HCT116 (cell line): Measurements from ENCODE around the gene EXOSC10. TPM values are rescaled to one million over a fixed set of nuclear protein-coding genes. Genes with fewer than 3 reads are reported as not detected.

Source experiments
- ATAC-seq: fragments of 200-7000 bp; cut with Tn5 transposase; 2 replicates; pipeline ENCODE4 v1.9.1; 2020; ENCODE audit warnings: mild to moderate bottlenecking, moderate library complexity
- BruUV-seq: library from RNA; stranded (reverse); fragments of 400-500 nt; replicated peaks from 2 replicates; lab custom pipeline; 2021; lab: Mats Ljungman, UMichigan
- CTCF ChIA-PET: fragments of 300-600 bp; sonication (Branson Sonifier 250); formaldehyde crosslinking; loops from one replicate; lab custom pipeline; 2021; ENCODE audit warnings: antibody characterized with exemption; lab: Charles Lee
- POLR2A ChIA-PET: fragments of 300-600, 350-600 bp; sonication (Branson Sonifier 250); formaldehyde crosslinking; loops from one replicate; lab custom pipeline; 2021; ENCODE audit warnings: antibody characterized with exemption; lab: Charles Lee
- RAD21 ChIA-PET, 2 experiments: fragments of 300-600 bp; sonication (Branson Sonifier 250); formaldehyde crosslinking; loops; one replicate each; lab custom pipeline; 2023; ENCODE audit warnings: low total read pairs in 2 of 2; ENCODE audit not compliant: uncharacterized antibody in 2 of 2, unreplicated experiment in 2 of 2, low non-redundant PET in 1 of 2; lab: Charles Lee
- DNase-seq: peaks from one replicate; pipeline ENCODE4 v3.0.0-alpha.2; 2010; ENCODE audit warnings: low read depth, low spot score
- H2AFZ ChIP-seq: fragments of 200-600 bp; shearing (Covaris generic), sonication (generic); 2 replicates; pipeline ENCODE4 v1.6.1; 2017; ENCODE audit warnings: low read depth, mixed run types, mixed read lengths, antibody characterized with exemption, low read length; ENCODE audit not compliant: poor library complexity, severe bottlenecking
- H3K27ac ChIP-seq: 2 replicates; pipeline ENCODE4 v1.5.1; 2012; ENCODE audit warnings: low read depth, low read length
- H3K27me3 ChIP-seq: fragments of 200-600 bp; sonication (generic); 2 replicates; pipeline ENCODE4 v1.6.1; 2016; ENCODE audit warnings: mixed run types, low read length, mixed read lengths; ENCODE audit not compliant: insufficient read depth
- H3K36me3 ChIP-seq, 2 experiments: fragments of 200-500 bp in 1 of 2; fragments of 200-600 bp in 1 of 2; sonication (Bioruptor generic) in 1 of 2; sonication (generic) in 1 of 2; 2 replicates each; pipeline versions ENCODE4 v1.5.1 to v1.6.1; 2014 to 2016; ENCODE audit warnings: low read length in 2 of 2, inconsistent platforms in 1 of 2, mixed read lengths in 1 of 2, mixed run types in 1 of 2; ENCODE audit not compliant: insufficient read depth in 2 of 2, control insufficient read depth in 1 of 2
- H3K4me1 ChIP-seq, 2 experiments: fragments of 200-600 bp in 1 of 2; sonication (generic) in 1 of 2; 2 replicates each; pipeline versions ENCODE4 v1.5.1 to v1.6.1; 2012 to 2017; ENCODE audit warnings: low read length in 2 of 2, inconsistent platforms in 1 of 2, mild to moderate bottlenecking in 1 of 2, mixed read lengths in 1 of 2, mixed run types in 1 of 2, moderate library complexity in 1 of 2; ENCODE audit not compliant: insufficient read depth in 2 of 2, control insufficient read depth in 1 of 2
- H3K4me2 ChIP-seq: fragments of 200-600 bp; sonication (generic); 2 replicates; pipeline ENCODE4 v1.6.1; 2017; ENCODE audit warnings: mixed run types, low read length, mixed read lengths
- H3K4me3 ChIP-seq, 2 experiments: fragments of 200-600 bp in 1 of 2; sonication (generic) in 1 of 2; replicated peaks in 1 of 2; 2 replicates each; pipeline ENCODE4 v1.5.1; 2011 to 2016; ENCODE audit warnings: low read length in 2 of 2, control low read depth in 1 of 2, low read depth in 1 of 2, mild to moderate bottlenecking in 1 of 2, mixed read lengths in 1 of 2, mixed run types in 1 of 2
- H3K79me2 ChIP-seq: fragments of 200-600 bp; sonication (generic); 2 replicates; pipeline ENCODE4 v1.6.1; 2017; ENCODE audit warnings: mild to moderate bottlenecking, mixed run types, low read length, moderate library complexity, mixed read lengths; ENCODE audit not compliant: insufficient read depth
- H3K9ac ChIP-seq: fragments of 200-600 bp; sonication (generic); 2 replicates; pipeline ENCODE4 v1.6.1; 2016; ENCODE audit warnings: low read length, mixed read lengths
- H3K9me2 ChIP-seq: fragments of 200-600 bp; sonication (generic), shearing (Covaris generic); 2 replicates; pipeline ENCODE4 v1.6.1; 2017; ENCODE audit warnings: mixed run types, mild to moderate bottlenecking, moderate library complexity; ENCODE audit not compliant: insufficient read depth
- H3K9me3 ChIP-seq, 2 experiments: fragments of 200-500 bp in 1 of 2; fragments of 200-600 bp in 1 of 2; sonication (Bioruptor generic) in 1 of 2; sonication (generic) in 1 of 2; 2 replicates each; pipeline ENCODE4 v1.6.1; 2014 to 2017; ENCODE audit warnings: low read length in 2 of 2, mixed read lengths in 2 of 2, inconsistent platforms in 1 of 2, low read depth in 1 of 2, mild to moderate bottlenecking in 1 of 2, mixed run types in 1 of 2, moderate library complexity in 1 of 2; ENCODE audit not compliant: control insufficient read depth in 1 of 2, insufficient read depth in 1 of 2
- H4K20me1 ChIP-seq: fragments of 200-600 bp; sonication (generic), shearing (Covaris generic); 2 replicates; pipeline ENCODE4 v1.6.1; 2017; ENCODE audit warnings: mixed run types, mild to moderate bottlenecking, moderate library complexity; ENCODE audit not compliant: insufficient read depth
- ATF3 ChIP-seq: IDR thresholded peaks from 2 replicates; pipeline ENCODE4 v1.6.1; 2012
- EZH2 ChIP-seq: fragments of 200-600 bp; sonication (generic); IDR thresholded peaks from 2 replicates; pipeline ENCODE4 v1.6.1; 2017; ENCODE audit warnings: antibody characterized with exemption, mixed run types
- POLR2A ChIP-seq: IDR thresholded peaks from 2 replicates; pipeline ENCODE4 v1.7.0; 2011; ENCODE audit warnings: borderline replicate concordance; ENCODE audit not compliant: insufficient read depth, insufficient read length; ENCODE audit errors: extremely low read depth
- ZBTB33 ChIP-seq: IDR thresholded peaks from 2 replicates; pipeline ENCODE4 v1.6.1; 2011; ENCODE audit warnings: mild to moderate bottlenecking, low read length, moderate library complexity; ENCODE audit not compliant: insufficient replicate concordance; ENCODE audit errors: extremely low read depth
- intact Hi-C: fragments of 100-400 bp; cut with micrococcal nuclease; formaldehyde crosslinking; loops from 2 replicates; pipeline ENCODE4 v1.10.0; 2022
- total RNA-seq: library from RNA; stranded (reverse); gene quantifications from one replicate; pipeline ENCODE4 v1.2.1, GENCODE V29; 2021; ENCODE audit not compliant: unreplicated experiment

Gene EXOSC10
- total RNA-seq, 1 experiment from 2014 or later: 80.7 TPM

GRCh38 chr1:11044849-11045427 is 54.7 kb downstream of the EXOSC10 start:
- Histone ChIP-seq H3K27me3 (no peaks in the 10 kb centered on the region), H3K4me2 (no peak overlapping the region)
- POLR2A ChIA-PET: no interaction called here

More at GRCh38 chr1:11044849-11045427, 54.7 kb downstream of the EXOSC10 start:
- H3K79me2 ChIP-seq: no peaks in the 10 kb centered on the region
- no peak overlapping the region for H3K9ac ChIP-seq
- ChIA-PET RAD21 (no interaction called here), CTCF (interaction anchor here (1.4 kb wide), 1 partner anchor 7 kb away, joined by 5 read pairs; no protein-coding TSS in a partner anchor)
- no peak overlapping the region for H3K4me3 ChIP-seq
- no TSS peak for BruUV-seq
- intact Hi-C loops: no loop called here
- no peaks in the 10 kb centered on the region for H3K9me2 ChIP-seq
- no peak overlapping the region for H3K27ac ChIP-seq
- H2AFZ ChIP-seq: no peak overlapping the region
- no peak for DNase-seq
- H3K9me3 ChIP-seq: no peaks in the 10 kb centered on the region
- ATAC-seq: peak; percentile 10; the same call in 1 of the 2 replicates
- no peak for TF ChIP-seq POLR2A
- no peak for TF ChIP-seq ATF3
- TF ChIP-seq ZBTB33: no peak
- no peak for TF ChIP-seq EZH2
- H4K20me1 ChIP-seq: no peaks in the 10 kb centered on the region
- no peaks in the 10 kb centered on the region for H3K36me3 ChIP-seq
- no peaks in the 10 kb centered on the region for H3K4me1 ChIP-seq
